HG02642 (cell line): ENCODE measurements around the gene SLC17A7.
"Not testable (repeated sequence)": the region's sequence is repeated elsewhere in the genome, so short reads cannot be mapped to it uniquely, and the experiment has no call there.

ENCODE experiments used
- ATAC-seq: cut with Tn5 transposase; IDR thresholded peaks from one replicate; pipeline ENCODE4 v1.9.1; 2021; ENCODE audit warnings: mild to moderate bottlenecking; ENCODE audit not compliant: unreplicated experiment, poor library complexity

SLC17A7 gene

DNA sequence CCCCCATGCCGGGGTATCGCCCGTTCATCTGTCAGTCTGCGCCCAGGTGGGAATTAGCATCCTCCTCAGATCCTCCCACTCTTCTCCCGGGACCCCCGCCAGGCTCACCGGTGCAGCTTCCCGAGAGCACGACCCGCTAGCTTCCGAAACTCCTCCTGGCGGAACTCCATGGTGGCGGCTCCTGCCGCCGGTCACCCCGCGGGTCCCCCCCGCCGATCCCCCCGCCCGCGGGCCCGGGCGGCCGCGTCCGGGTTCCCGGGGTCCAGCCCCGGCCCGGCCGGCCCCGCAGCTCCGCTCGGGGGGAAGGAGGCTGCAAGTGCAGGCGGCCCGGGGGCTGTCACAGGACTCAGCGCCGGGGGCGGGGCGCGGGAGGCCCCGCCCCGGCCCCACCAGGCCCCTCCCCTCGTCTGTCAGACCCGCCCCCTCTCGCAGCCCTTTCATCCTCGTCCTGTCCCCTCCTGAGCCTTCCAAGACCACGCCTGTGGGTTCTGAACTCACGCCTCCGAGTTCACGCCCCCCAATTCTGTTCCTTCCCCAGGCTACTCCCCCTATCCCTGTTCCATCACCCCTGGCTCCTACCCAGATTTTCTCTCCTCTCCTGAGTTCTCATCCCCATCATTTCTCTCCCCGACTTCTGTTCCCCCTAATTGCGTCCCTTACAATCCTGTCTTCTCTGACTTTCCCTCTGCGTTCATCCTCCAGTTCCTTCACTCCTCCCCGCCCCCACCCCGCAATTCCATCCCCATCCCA lies at the start of gene SLC17A7:
Gene SLC17A7, minus strand, starts transcription at position 318 of the 750 bp plus-strand sequence. Its CDS starts 148 bp downstream, at position 170.
- no peak for ATAC-seq

DNA sequence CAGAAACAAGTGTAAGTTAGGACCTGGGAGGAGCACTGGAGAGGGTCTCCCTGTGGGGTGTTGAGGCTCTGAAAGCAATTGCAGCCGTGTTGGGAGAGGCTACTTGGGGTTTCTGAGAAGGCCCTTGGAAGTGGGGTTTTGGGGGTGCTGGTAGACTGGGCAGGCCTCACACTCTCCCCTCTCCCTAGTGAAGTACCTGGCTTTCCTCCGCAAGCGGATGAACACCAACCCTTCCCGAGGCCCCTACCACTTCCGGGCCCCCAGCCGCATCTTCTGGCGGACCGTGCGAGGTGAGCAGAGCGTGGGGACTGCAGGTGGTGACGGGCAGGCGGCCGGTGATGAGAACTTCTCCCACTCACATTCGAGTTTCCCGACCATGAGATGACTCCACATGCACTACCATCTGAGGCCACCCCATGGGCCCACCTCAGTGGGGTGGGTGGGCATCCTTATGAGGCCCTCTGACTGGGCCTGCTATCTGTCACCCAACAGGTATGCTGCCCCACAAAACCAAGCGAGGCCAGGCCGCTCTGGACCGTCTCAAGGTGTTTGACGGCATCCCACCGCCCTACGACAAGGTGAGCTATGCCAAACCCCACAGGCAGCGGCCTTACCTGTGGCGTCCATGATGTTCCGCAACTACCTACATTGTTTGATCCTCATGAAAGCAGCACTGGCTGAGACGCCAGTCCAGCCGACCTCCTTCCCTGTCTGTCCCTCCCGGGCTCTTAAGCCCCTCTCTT lies 49.1 kb upstream of the SLC17A7 start:
- ATAC-seq: no peak

DNA sequence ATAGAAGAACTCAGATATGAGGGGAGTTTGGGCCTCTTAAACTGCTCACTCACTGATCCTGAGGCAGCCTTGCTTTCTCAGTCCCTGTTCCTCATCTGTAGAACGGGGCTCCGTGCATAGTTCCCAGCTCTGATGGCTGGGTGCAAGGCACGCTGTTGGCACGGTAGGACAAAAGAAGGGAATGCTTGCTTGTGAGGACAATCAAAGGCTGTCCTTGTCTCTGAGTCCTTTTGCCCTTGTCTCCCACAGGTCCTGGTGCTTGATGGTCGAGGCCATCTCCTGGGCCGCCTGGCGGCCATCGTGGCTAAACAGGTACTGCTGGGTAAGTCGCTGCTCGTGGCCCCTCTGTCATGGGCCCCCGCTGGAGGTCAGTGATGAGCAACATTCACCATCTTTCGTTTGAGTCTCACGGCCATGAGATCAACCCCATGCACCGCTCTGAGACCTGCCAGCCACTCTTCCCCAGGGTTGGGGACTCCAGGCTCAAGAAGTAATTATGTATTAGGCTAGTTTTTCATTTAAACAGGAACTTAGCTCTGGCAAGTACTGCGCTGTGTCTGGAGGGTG lies 48.4 kb upstream of the SLC17A7 start:
- no peak for ATAC-seq

DNA sequence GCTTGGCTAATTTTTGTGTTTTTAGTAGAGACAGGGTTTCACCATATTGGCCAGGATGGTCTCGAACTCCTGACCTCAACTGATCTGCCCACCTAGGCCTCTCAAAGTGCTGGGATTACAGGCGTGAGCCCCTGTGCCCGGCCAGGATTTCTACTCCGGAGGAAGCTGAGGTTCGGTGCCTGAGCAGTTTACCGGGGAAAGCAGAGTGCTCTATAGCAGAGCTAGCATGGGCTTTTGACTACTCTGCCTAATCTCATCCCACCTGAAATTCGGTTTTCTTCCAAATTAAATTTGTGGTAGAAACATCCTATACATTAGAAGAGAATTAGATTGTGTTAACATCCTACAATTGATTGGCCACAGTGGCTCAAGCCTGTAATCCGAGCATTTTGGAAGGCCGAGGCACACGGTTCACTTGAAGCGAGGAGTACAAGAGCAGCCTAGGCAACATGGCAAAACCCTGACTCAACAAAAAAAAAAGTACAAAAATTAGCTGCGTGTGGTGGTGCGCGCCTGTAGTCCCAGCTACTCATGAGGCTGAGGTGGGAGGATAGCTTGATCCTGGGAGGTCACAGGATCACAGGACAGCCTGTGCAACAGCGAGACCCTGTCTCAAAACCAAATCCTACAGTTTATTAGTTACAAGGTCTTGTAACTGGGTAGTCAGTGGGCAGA lies 47.7 kb upstream of the SLC17A7 start:
- no peak for ATAC-seq

DNA sequence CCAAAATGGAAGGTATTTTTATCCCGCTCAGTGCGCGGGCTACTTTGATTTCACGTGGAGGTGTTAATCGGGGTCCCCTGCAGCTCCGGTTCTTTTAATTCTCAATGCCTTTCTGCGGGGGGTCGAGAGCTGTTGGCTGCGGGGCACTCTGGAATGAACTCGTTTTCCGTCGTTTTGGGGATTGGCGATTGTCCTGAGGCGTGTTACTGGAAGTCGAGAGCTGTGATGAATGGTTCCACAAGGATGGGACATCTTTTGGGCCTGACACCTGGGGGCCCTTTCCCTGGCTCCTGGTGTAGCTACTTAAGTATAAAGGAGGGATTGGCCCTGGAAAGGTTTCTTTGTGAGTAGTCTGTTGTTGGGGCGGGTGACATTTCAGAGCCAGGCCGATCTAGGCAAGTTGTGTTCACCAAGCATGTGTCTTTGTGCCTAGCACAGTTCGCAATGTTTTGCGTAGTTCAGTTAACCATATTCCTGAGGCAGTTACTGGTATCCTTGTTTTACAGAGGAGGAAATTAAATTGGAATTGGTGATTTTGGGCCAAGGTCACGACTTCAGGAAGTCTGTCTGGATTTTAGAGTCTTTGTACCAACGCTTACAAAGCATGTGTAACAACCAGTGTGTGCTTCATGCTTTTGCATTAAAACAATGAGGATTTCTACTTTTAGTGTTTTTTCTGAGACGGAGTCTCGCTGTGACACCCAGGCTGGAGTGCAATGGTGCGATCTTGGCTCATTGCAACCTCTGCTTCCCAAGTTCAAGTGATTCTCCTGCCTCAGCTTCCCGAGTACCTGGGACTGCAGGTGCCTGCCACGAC lies 46.9 kb upstream of the SLC17A7 start:
- no peak for ATAC-seq

DNA sequence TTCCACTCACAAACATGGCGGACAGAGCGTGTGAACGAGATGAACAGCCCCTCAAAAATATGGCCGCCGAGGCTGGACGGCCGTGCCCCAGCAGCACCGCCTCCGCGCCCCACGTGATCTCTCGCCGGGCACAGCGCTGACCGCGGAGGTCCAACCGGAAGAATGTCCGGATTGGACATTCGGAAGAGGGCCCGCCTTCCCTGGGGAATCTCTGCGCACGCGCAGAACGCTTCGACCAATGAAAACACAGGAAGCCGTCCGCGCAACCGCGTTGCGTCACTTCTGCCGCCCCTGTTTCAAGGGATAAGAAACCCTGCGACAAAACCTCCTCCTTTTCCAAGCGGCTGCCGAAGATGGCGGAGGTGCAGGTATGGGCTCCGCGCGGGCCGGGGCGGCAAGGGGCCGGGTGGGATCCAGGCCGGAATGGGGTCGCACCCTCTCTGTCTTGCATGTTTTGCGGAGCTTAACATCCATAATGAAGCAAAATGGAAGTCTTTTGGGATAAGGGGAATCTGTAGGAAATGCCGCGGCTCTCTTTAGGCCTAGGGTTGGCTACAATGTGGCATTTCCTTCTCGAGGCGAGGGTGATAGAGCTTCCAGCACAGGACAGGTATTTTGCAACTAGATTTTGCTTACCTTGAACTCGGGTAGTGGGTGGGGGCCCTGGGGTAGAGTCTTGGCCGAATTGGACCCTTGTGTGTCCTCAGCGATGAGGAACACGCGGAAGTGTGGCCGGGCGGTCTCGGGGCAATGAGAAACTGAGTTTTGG lies 46.1 kb upstream of the SLC17A7 start, which contains the start of gene RPL13A:
Gene RPL13A, plus strand, starts transcription at position 332 of the 769 bp plus-strand sequence. Its CDS starts 22 bp downstream, at position 354.
- ATAC-seq: peak; percentile 96

DNA sequence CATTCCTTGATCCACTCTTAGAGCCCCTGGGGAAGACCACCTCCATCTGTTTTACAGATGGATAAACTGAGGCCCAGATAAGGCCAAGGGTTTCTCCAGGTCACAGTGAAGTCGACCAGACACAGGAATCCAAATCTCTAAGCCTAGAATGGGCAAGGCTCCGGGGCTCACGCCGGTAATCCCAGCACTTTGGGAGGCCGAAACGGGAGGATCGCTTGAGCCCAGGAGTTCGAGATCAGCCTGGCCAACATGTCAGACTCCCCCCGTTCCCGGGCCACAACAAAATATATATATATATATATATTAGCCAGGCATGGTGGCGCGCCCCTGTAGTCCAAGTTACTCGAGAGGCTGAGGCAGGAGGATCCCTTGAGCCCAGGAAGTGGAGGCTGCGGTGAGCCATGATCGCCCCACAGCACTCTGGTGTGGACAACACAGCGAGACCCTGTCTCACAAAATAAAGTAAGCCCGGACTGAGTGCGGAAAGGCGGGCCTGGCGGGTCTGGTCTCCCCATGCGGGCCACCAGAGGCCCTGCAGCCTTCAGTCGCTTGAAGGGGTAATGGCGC lies 45.5 kb upstream of the SLC17A7 start:
- no peak for ATAC-seq

DNA sequence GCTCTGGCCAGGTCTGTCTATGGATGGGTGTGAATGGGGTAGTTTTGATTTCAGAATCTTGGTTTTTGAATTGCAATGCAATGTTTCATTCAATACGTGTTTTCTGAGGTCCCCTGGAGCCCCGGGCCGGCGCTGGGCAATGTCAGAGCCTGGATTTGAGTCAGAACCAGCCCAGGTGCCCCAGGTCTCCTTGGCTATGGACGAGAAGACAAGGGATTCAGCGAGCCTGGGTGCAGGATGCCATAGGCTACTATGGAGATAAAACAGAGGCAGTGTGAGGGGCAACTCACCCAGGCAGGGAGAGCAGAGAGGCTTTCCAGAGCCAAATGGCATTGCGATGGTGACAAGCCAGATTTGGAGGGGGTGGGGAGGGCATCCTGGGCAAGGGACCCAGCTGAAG lies 44.9 kb upstream of the SLC17A7 start:
- no peak for ATAC-seq

DNA sequence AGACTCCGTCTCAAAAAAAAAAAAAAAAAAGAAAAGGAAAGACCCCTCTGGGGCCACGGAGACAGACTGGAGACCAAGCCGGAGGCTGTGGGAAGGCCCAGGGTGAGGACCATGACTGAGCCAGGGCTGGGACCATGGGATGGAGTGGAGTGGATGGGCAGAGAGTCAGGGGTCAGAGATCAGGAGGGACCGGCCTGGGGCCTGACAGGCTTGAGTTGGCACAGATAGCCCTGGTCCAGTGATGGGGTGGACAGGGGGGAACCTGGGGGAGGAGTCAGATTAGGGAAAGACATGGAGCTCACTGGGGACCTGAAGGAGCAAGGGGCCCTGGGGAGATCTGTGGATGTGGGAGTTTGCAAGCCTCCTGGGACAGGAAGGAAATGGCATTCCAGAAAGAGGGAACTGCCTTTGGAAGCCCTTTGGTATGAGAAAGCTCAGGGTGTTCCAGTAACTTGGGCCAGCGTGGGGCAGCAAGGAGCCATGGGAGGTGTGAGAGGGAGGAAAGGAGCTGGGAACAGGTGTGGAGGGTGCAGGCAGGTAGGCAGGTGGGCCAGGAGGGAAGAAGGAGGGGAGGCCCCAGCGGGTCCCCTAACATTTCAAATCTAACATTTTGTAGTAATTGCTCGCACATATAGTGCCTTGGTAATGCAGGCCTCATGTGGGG lies 39.8 kb upstream of the SLC17A7 start:
- ATAC-seq: no peak

DNA sequence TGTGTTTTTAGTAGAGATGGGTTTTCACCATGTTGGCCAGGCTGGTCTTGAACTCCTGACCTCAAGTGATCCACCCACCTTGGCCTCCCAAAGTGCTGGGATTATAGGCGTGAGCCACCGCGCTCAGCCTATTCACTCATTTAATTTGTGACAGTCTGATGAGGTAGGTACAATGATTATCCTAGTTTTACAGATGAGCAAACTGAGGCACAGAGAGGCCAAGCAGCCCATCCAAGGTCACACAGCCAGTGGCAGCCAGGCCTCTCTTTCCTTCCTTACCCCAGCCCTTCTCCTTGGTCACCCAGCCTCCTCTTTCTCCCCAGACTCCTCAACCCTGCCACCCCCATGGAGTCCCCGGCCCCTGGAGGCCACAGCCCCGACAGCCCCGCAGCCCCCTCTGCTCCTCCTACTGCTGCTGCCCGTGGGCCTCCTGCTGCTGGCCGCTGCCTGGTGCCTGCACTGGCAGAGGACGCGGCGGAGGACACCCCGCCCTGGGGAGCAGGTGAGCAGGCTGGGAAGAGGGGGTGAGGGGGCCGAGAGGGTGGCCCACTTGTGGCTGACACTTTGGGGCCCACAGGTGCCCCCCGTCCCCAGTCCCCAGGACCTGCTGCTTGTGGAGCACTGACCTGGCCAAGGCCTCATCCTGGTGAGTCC lies 38.8 kb upstream of the SLC17A7 start:
- ATAC-seq: no peak

DNA sequence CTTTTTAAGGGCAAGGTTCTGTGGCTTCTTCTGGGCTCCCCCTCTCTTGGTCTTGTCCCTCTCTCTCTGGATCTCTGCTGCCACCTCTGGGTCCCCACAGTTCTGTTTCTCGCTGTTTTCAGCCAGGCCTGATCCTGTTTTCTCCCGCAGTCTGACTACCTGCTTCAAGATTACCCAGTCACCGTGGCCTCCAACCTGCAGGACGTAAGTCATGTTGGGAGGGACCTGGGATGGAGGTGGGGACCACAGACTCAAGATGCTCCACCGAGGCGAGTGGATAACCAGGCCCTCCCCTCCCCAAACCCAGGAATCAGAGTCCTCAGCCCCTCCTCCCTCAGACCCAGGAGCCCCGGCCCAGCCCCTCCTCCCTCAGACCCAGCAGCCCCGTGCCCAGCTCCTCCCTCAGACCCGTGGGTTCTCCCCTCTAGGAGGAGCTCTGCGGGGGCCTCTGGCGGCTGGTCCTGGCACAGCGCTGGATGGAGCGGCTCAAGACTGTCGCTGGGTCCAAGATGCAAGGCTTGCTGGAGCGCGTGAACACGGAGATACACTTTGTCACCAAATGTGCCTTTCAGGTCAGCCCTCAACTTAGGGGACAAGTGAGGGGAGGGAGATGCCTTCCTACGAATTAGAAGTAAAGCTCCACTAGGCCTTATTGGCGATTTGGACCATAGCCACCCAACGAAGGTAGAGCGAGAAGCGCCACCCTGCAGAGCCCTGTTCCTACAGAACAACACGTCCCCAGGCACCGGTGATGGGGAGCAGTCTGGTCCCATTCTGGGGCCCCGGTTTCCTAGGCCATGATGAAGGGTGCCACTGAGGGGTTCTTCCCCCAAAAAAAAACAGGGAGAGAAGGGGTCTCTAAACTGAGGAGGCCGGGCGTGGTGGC lies 34.9 kb upstream of the SLC17A7 start:
- ATAC-seq: no peak

DNA sequence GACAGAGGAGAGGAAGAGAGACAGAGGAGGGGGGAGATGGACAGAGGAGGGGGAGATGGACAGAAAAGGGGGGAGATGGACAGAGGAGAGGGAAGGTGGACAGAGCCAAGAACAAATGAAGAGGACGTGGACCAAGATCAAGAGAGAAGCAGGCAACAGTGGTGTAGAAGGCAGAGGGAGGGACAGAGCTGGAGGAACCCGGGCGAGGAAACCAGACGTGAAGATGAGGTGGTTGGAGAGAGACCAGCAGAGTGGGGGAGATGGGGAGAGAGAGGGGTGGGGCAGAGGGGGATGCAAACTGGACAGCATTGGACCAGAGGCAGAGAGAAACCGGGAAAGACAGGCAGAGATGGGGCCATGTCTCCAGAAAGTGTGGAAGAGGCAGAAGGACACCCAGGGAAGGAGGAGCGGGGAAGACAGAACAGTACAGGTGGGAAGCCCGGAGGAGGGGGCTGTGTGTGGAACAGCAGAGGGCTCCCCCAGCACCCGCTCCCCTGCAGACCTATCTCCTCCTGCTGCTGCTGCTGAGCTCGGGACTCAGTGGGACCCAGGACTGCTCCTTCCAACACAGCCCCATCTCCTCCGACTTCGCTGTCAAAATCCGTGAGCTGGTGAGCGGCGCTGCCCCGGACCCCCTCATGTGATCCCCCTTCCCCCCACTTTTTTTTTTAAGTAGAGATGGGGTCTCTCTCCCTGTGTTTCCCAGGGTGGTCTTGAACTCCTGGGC lies 34.0 kb upstream of the SLC17A7 start:
- no peak for ATAC-seq

DNA sequence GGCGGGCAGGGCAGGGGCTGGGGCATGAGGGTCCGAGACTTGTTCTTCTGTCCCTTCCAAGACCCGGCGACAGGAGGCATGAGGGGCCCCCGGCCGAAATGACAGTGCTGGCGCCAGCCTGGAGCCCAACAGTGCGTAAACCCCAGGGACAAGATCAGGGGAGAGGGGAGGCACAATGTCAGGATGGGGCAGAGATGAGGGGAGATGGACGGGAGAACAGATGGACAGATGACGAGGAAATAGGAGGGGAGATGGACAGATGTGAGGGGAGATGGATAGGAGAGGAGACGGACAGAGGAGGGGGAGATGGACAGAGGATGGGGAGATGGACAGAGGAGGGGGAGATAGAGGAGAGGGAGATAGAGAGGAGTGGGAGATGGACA lies 33.2 kb upstream of the SLC17A7 start:
- ATAC-seq: no peak

DNA sequence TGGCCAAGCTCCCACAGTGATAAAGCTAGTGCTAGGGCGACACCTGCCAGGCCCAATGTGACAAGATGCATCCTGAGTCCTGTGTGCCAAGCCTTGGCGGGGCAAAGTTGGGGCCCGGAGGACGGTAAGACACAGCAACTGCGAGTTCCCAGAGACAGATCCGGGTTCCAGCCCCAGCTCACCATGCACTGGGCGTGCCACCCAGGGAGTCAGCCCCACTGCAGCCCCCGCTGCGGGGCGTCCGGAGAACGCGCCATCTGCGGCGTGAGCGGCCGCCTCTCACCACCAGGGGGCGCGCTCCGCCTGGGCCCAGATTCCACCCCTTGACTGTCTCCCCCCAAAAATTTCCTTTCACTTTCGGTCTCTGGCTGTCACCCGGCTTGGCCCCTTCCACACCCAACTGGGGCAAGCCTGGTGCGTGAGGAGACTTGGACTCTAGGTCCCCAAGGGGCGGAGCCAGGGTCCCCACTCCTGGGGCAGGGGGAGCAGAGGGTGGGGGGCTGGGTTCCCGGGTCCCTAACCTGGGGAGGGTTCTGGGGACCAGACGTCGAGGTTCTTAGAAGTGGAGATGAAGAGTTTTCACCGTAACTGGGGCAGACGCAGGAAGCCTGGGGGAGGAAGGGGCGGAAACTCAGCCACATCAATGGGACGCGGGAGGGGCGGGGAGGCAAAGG lies 32.7 kb upstream of the SLC17A7 start, which contains the start of gene FLT3LG:
Gene FLT3LG, plus strand, starts transcription at position 348 of the 674 bp plus-strand sequence. CDS start 425 bp downstream, outside the sequence.
- peak; percentile 69 for ATAC-seq

DNA sequence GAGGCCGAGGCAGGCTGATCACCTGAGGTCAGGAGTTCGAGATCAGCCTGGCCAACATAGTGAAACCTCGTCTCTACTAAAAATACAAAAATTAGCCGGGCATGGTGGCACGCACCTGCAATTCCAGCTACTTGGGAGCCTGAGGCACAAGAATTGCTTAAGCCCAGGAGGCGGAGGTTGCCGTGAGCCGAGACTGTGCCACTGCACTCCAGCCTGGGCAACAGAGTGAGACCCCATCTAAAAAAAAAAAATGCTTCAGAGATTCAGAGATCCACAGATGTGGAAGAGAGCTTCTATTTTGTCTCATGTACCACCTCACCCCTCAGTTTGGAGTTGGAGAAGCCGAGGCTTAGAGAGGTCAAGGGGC lies 32.2 kb upstream of the SLC17A7 start:
- ATAC-seq: not testable (repeated sequence)

DNA sequence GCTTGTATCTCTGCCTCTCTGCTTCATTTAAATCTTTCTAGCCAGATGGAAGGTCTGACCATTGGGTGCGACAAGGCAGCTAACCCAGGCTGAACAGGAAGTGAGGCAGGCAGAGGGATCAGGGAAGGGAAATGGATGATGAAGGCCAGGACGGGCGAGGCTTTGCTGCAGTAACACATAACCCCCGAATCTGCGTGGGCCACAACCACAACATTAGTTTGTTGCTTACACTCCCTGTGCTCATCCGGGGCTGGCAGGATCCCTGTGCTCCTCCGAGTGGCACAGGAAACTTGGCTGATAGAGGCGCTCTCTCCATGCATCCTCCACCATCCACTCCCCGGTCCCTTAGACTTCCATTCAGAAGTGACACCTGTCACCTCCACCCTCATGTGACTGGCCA lies 31.6 kb upstream of the SLC17A7 start:
- ATAC-seq: no peak
